SK-MEL-5 (cell line): Measurements from ENCODE around the gene SDR9C7. TPM values are rescaled to one million over a fixed set of nuclear protein-coding genes. Genes with fewer than 3 reads are reported as not detected.
"Not testable (repeated sequence)": the region's sequence is repeated elsewhere in the genome, so short reads cannot be mapped to it uniquely, and the experiment has no call there.

Source experiments
- DNase-seq: peaks from one replicate; pipeline ENCODE4 v3.0.0-alpha.2; 2016; ENCODE audit warnings: low read depth, low spot score
- in situ Hi-C: cut with HindIII; loops from 2 replicates; pipeline ENCODE4 v1.10.0; 2016; ENCODE audit warnings: low sequenced_read_pairs, high pct_unique_total_duplicates, low pct_unique_long_range_greater_than_20kb
- polyA plus RNA-seq, 2 experiments: library from polyadenylated mRNA; depleted of rRNA; stranded (reverse); fragments of >200 nt; gene quantifications; 2 replicates each; pipeline ENCODE4 v1.2.3, GENCODE V29; 2015
- total RNA-seq: library from RNA; depleted of rRNA; stranded (reverse); fragments of >200 nt; shearing (Covaris generic); gene quantifications from 2 replicates; pipeline ENCODE4 v1.2.3, GENCODE V29; 2014; rRNA removed

The SDR9C7 gene
- not detected in 2 replicates for total RNA-seq
- polyA plus RNA-seq (2015; cell fraction: cytosol; rRNA removed), result not detected in 2 replicates
- not detected in 2 replicates for polyA plus RNA-seq (2015; cell fraction: nucleus; rRNA removed)

- in situ Hi-C loops, result no loop called here
- no peak for DNase-seq
Measured at GRCh38 chr12:56933826-56934625, at the start of gene SDR9C7. TSS of gene SDR9C7 (minus strand) at chr12:56934408. CDS start at chr12:56934261, 147 bp downstream.

GRCh38 chr12:56983386-56983785 lies 49.2 kb upstream of the SDR9C7 start:
- DNase-seq, result no peak
- in situ Hi-C loops, result loop anchor here (25.0 kb wide), 1 partner anchor 221 kb away; the partner anchor contains the start of genes HSD17B6 and PRIM1

GRCh38 chr12:56982578-56983236 lies 48.5 kb upstream of the SDR9C7 start:
- DNase-seq, result not testable (repeated sequence)
- in situ Hi-C loops, result loop anchor here (25.0 kb wide), 1 partner anchor 220 kb away; the partner anchor contains the start of genes HSD17B6 and PRIM1

- DNase-seq, result no peak
- in situ Hi-C loops, result loop anchor here (25.0 kb wide), 1 partner anchor 219 kb away; the partner anchor contains the start of genes HSD17B6 and PRIM1
Measured at GRCh38 chr12:56980941-56981530, 46.8 kb upstream of the SDR9C7 start.

- in situ Hi-C loops, result loop anchor here (25.0 kb wide), 1 partner anchor 218 kb away; the partner anchor contains the start of genes HSD17B6 and PRIM1
- no peak for DNase-seq
Measured at GRCh38 chr12:56980268-56980667, 46.1 kb upstream of the SDR9C7 start.

- in situ Hi-C loops, result loop anchor here (25.0 kb wide), 1 partner anchor 217 kb away; the partner anchor contains the start of genes HSD17B6 and PRIM1
Measured at GRCh38 chr12:56979628-56980027, 45.4 kb upstream of the SDR9C7 start.

GRCh38 chr12:56978397-56979138 lies 44.4 kb upstream of the SDR9C7 start:
- in situ Hi-C loops, result loop anchor here (25.0 kb wide), 1 partner anchor 216 kb away; the partner anchor contains the start of genes HSD17B6 and PRIM1
- no peak for DNase-seq

More at GRCh38 chr12:56979628-56980027, 45.4 kb upstream of the SDR9C7 start:
- DNase-seq, result no peak

- in situ Hi-C loops, result loop anchor here (25.0 kb wide), 1 partner anchor 215 kb away; the partner anchor contains the start of genes HSD17B6 and PRIM1
- not testable (repeated sequence) for DNase-seq
Measured at GRCh38 chr12:56977361-56977760, 43.2 kb upstream of the SDR9C7 start.

GRCh38 chr12:56974224-56974623 lies 40.0 kb upstream of the SDR9C7 start:
- DNase-seq, in situ Hi-C loops: not testable (repeated sequence)

- DNase-seq, in situ Hi-C loops: not testable (repeated sequence)
Measured at GRCh38 chr12:56968910-56969309, 34.7 kb upstream of the SDR9C7 start.

- DNase-seq, in situ Hi-C loops: not testable (repeated sequence)
Measured at GRCh38 chr12:56965997-56966642, 31.9 kb upstream of the SDR9C7 start.

- DNase-seq, in situ Hi-C loops: not testable (repeated sequence)
Measured at GRCh38 chr12:56965124-56965523, 30.9 kb upstream of the SDR9C7 start.

GRCh38 chr12:56963557-56963956 lies 29.3 kb upstream of the SDR9C7 start:
- DNase-seq, in situ Hi-C loops: not testable (repeated sequence)

GRCh38 chr12:56962247-56962646 lies 28.0 kb upstream of the SDR9C7 start:
- in situ Hi-C loops, DNase-seq: not testable (repeated sequence)

GRCh38 chr12:56958422-56958821 lies 24.2 kb upstream of the SDR9C7 start:
- in situ Hi-C loops, result no loop called here
- DNase-seq, result no peak

GRCh38 chr12:56957229-56958052 lies 23.2 kb upstream of the SDR9C7 start, which contains the start of gene RDH16:
TSS of gene RDH16 (minus strand) at chr12:56957608. CDS start at chr12:56957462, 146 bp downstream.
- no peak for DNase-seq
- in situ Hi-C loops, result no loop called here
